DMS 273 treated with DMSO at 0.1 percent for 48 hours (cell line): ENCODE results near the gene TMEM130.

ENCODE experiments used
- DNase-seq: peaks from one replicate; lab custom pipeline; 2025; lab: John Stamatoyannopoulos, UW

TMEM130 gene

GRCh38 chr7:98841179-98841997 is 28.4 kb downstream of the TMEM130 start:
- peak; percentile 13 for DNase-seq

GRCh38 chr7:98840722-98841121 is 29.1 kb downstream of the TMEM130 start:
- no peak for DNase-seq

- no peak for DNase-seq
Observed at GRCh38 chr7:98840096-98840495, 29.7 kb downstream of the TMEM130 start.

GRCh38 chr7:98837630-98837972 is 32.2 kb downstream of the TMEM130 start:
- no peak for DNase-seq

- peak; percentile 57 for DNase-seq
Observed at GRCh38 chr7:98836811-98837629, 32.8 kb downstream of the TMEM130 start.

GRCh38 chr7:98834949-98835348 is 34.9 kb downstream of the TMEM130 start:
- DNase-seq = no peak

GRCh38 chr7:98833022-98833421 is 36.8 kb downstream of the TMEM130 start:
- DNase-seq = no peak

GRCh38 chr7:98831641-98832221 is 38.1 kb downstream of the TMEM130 start:
- DNase-seq = no peak

GRCh38 chr7:98830972-98831548 is 38.8 kb downstream of the TMEM130 start:
- DNase-seq = no peak

- no peak for DNase-seq
Observed at GRCh38 chr7:98828368-98828767, 41.4 kb downstream of the TMEM130 start.

GRCh38 chr7:98827258-98827657 is 42.6 kb downstream of the TMEM130 start:
- DNase-seq = no peak

- peak; percentile 100 for DNase-seq
Observed at GRCh38 chr7:98826811-98827231, 43.0 kb downstream of the TMEM130 start.

- DNase-seq = peak; percentile 80
Observed at GRCh38 chr7:98826387-98826786, 43.4 kb downstream of the TMEM130 start.

GRCh38 chr7:98823226-98823625 is 46.6 kb downstream of the TMEM130 start:
- no peak for DNase-seq

- DNase-seq = no peak
Observed at GRCh38 chr7:98821348-98821747, 48.5 kb downstream of the TMEM130 start.

GRCh38 chr7:98816967-98817710 is 52.7 kb downstream of the TMEM130 start:
- DNase-seq = no peak

- no peak for DNase-seq
Observed at GRCh38 chr7:98816241-98816640, 53.6 kb downstream of the TMEM130 start.

- DNase-seq = no peak
Observed at GRCh38 chr7:98815313-98815712, 54.5 kb downstream of the TMEM130 start.

GRCh38 chr7:98811299-98811698 is 58.5 kb downstream of the TMEM130 start:
- no peak for DNase-seq

- peak; percentile 98 for DNase-seq
Observed at GRCh38 chr7:98810153-98810802, 59.5 kb downstream of the TMEM130 start.

GRCh38 chr7:98808751-98809460 is 60.9 kb downstream of the TMEM130 start:
- no peak for DNase-seq
